AG10803 (cell line): ENCODE measurements around the gene SLC8B1.

ENCODE experiments used
- DNase-seq: peaks from one replicate; pipeline ENCODE4 v3.0.0; 2010; ENCODE audit warnings: low read depth
- H3K4me3 ChIP-seq: 2 replicates; pipeline ENCODE4 v1.5.1; 2011; ENCODE audit warnings: mild to moderate bottlenecking, low read length, control low read depth
- CTCF ChIP-seq: conservative IDR thresholded peaks from 2 replicates; pipeline ENCODE4 v1.5.1; 2011; ENCODE audit warnings: mild to moderate bottlenecking, low read length, control low read depth, inconsistent platforms

Gene SLC8B1

GRCh38 chr12:113320401-113320800 lies 14.5 kb downstream of the SLC8B1 start:
- H3K4me3 ChIP-seq: no peak overlapping the region
- no peak for TF ChIP-seq CTCF
- no peak for DNase-seq

GRCh38 chr12:113318900-113319628 lies 15.8 kb downstream of the SLC8B1 start:
- TF ChIP-seq CTCF: no peak
- no peak for DNase-seq
- H3K4me3 ChIP-seq: no peak overlapping the region

DNA sequence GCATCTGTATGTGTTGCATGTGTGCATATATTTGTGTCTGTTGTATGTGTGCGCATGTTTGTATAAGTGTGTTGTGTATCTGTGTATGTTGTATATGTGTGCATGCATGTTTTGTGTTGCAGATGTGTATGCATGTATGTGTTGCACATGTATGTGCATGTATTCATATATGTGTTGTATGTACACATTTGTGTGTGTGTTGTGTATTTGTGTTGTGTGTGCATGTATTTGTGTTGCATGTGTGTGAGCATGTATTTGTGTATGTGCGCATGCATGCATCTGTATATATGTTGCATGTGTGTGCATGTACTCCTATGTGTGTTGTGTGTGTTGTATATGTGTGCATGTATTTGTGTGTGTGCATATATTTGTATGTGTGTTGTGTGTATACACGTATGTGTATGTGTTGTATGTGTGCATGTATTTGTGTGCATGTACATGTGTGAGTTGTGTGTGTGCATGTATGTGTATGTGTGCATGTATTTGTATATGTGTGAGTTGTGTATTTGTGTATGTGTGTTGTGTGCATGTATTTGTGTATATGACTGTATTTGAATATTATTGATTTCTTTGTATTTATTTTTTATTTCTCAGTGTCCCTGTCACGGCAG lies 16.8 kb downstream of the SLC8B1 start:
- no peak for DNase-seq
- H3K4me3 ChIP-seq: no peak overlapping the region
- no peak for TF ChIP-seq CTCF

DNA sequence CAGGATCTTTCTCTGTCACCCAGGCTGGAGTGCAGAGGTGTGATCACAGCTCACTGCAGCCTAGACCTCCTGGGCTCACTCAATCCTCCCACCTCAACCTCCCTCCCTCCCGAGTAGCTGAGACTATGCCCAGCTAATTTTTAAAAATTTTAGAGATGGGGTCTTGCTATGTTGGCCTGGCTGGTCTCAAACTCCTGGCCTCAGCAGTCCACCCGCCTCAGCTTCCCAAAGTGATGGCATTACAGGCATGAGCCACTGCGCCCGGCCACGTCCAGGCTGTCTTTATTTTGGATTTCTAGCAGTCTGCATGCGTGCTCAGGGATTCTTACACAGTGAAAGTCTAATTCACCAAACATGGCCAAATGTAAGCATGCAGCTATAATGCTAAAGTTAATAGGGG lies 17.8 kb downstream of the SLC8B1 start:
- DNase-seq: no peak
- TF ChIP-seq CTCF: no peak
- no peak overlapping the region for H3K4me3 ChIP-seq

DNA sequence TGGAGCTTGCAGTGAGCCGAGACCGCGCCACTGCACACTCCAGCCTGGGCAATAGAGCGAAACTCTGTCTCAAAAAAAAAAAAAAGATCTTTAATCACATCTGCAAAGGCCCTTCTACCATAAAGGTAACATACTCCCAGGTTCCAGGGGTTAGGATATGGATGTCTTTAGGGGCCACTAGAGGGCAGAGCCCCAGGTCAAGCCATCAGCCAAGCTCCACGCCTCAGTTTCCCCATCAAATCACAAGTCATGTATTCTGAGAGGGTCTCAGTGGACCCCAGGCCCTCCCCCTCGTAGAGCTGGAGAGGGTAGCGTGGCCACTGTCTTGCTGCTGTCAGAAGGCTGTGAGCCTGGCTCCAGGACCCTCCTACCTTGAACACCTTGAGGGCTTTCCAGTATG lies 18.8 kb downstream of the SLC8B1 start:
- no peak for DNase-seq
- no peak overlapping the region for H3K4me3 ChIP-seq
- peak; percentile 10; the same call in 1 of the 2 replicates for TF ChIP-seq CTCF

DNA sequence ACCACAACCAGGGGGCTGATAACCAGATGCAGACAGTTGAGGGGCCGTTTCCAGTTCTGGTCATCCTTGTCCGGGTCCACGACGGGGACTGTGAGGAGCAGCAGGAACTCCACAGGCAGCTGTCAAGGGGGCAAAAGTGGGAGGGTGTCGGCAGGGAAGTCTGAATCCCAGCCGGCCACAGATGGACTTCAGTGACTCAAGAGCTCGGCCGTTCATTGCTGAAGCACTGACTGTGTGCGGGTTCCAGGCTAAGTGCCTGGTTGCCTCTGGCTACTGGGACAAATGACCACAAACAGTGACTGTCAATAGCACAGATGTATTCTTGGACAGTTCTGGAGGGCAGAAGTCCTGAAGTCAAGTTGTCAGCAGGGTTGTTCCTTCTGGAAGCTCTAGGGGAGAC lies 19.6 kb downstream of the SLC8B1 start:
- no peak overlapping the region for H3K4me3 ChIP-seq
- DNase-seq: no peak
- TF ChIP-seq CTCF: no peak

GRCh38 chr12:113314121-113314529 lies 20.8 kb downstream of the SLC8B1 start:
- H3K4me3 ChIP-seq: no peak overlapping the region
- no peak for DNase-seq
- no peak for TF ChIP-seq CTCF
